Panc1 (cell line): ENCODE results near the gene PPP1R14C. TPM values are rescaled to one million over a fixed set of nuclear protein-coding genes. Genes with fewer than 3 reads are reported as not detected.

Experiments used
- ATAC-seq: fragments of 200-7000 bp; cut with Tn5 transposase; 2 replicates; pipeline ENCODE4 v1.9.1; 2020; ENCODE audit warnings: mild to moderate bottlenecking, moderate library complexity
- BruUV-seq: library from RNA; stranded (reverse); fragments of 400-500 nt; replicated peaks from 2 replicates; lab custom pipeline; 2021; lab: Mats Ljungman, UMichigan
- CTCF ChIA-PET: fragments of 300-600 bp; sonication (Branson Sonifier 250); formaldehyde crosslinking; loops from one replicate; lab custom pipeline; 2022; ENCODE audit warnings: antibody characterized with exemption; lab: Charles Lee
- POLR2A ChIA-PET: fragments of 300-600 bp; sonication (Branson Sonifier 250); formaldehyde crosslinking; loops from one replicate; lab custom pipeline; 2022; ENCODE audit warnings: antibody characterized with exemption; lab: Charles Lee
- DNase-seq: peaks from one replicate; pipeline ENCODE4 v3.0.0-alpha.2; 2010; ENCODE audit warnings: low read depth, low spot score
- H3K27ac ChIP-seq: 2 replicates; pipeline ENCODE4 v1.5.1; 2011; ENCODE audit warnings: mild to moderate bottlenecking, low read length, inconsistent platforms
- H3K27me3 ChIP-seq: fragments of 200-500 bp; sonication (Bioruptor generic); 2 replicates; pipeline ENCODE4 v1.6.0; 2014; ENCODE audit warnings: low read length, inconsistent platforms; ENCODE audit not compliant: control insufficient read depth, insufficient read depth
- H3K36me3 ChIP-seq: fragments of 200-500 bp; sonication (Bioruptor generic); 2 replicates; pipeline ENCODE4 v1.5.1; 2014; ENCODE audit warnings: inconsistent platforms, mild to moderate bottlenecking, low read length, moderate library complexity; ENCODE audit not compliant: control insufficient read depth, insufficient read depth
- H3K4me1 ChIP-seq: 2 replicates; pipeline ENCODE4 v1.5.1; 2011; ENCODE audit warnings: inconsistent platforms, mild to moderate bottlenecking, low read length, moderate library complexity; ENCODE audit not compliant: control insufficient read depth, insufficient read depth
- H3K4me3 ChIP-seq, 2 experiments: 2 replicates each; pipeline ENCODE4 v1.5.1; 2011 to 2012; ENCODE audit warnings: low read depth in 2 of 2, low read length in 2 of 2, mild to moderate bottlenecking in 2 of 2, inconsistent platforms in 1 of 2, moderate library complexity in 1 of 2
- H3K9me3 ChIP-seq: fragments of 200-500 bp; sonication (Bioruptor generic); 2 replicates; pipeline ENCODE4 v1.5.1; 2014; ENCODE audit warnings: low read depth, mild to moderate bottlenecking, inconsistent platforms, low read length, moderate library complexity; ENCODE audit not compliant: control insufficient read depth, insufficient read depth
- POLR2AphosphoS5 ChIP-seq: IDR thresholded peaks from 2 replicates; pipeline ENCODE4 v1.6.1; 2012; ENCODE audit warnings: mild to moderate bottlenecking, low read depth, low read length, moderate library complexity
- SIN3A ChIP-seq: IDR thresholded peaks from 2 replicates; pipeline ENCODE4 v1.6.1; 2012; ENCODE audit warnings: low read depth, mild to moderate bottlenecking, low read length, moderate library complexity, borderline replicate concordance; ENCODE audit not compliant: insufficient read depth
- TCF7L2 ChIP-seq: IDR thresholded peaks from 2 replicates; pipeline ENCODE4 v1.6.1; 2011; ENCODE audit warnings: mild to moderate bottlenecking, low read depth, low read length, inconsistent platforms
- in situ Hi-C: cut with HindIII; loops from 2 replicates; pipeline ENCODE4 v1.10.0; 2016; ENCODE audit warnings: low sequenced_read_pairs, low pct_unique_long_range_greater_than_20kb
- intact Hi-C: fragments of 100-400 bp; cut with micrococcal nuclease; formaldehyde crosslinking; loops from one replicate; pipeline ENCODE4 v1.10.0; 2022; ENCODE audit not compliant: unreplicated experiment
- total RNA-seq: library from RNA; stranded (reverse); gene quantifications from one replicate; pipeline ENCODE4 v1.2.1, GENCODE V29; 2021; ENCODE audit not compliant: unreplicated experiment
- TF ChIP-seq, protein P1 (sequence below): fragments of 450-650 bp; IDR thresholded peaks from 2 replicates; pipeline ENCODE4 v1.5.1; 2017; ENCODE audit warnings: mild to moderate bottlenecking
- TF ChIP-seq, protein P2 (sequence below), 2 experiments: IDR thresholded peaks; 2 replicates each; pipeline ENCODE4 v1.6.1; 2011 to 2012; ENCODE audit warnings: low read depth in 2 of 2, control low read depth in 1 of 2, low read length in 1 of 2, mild to moderate bottlenecking in 1 of 2, moderate library complexity in 1 of 2; ENCODE audit not compliant: insufficient read depth in 1 of 2

PPP1R14C gene
- total RNA-seq, 1 experiment from 2014 or later: not detected

DNA sequence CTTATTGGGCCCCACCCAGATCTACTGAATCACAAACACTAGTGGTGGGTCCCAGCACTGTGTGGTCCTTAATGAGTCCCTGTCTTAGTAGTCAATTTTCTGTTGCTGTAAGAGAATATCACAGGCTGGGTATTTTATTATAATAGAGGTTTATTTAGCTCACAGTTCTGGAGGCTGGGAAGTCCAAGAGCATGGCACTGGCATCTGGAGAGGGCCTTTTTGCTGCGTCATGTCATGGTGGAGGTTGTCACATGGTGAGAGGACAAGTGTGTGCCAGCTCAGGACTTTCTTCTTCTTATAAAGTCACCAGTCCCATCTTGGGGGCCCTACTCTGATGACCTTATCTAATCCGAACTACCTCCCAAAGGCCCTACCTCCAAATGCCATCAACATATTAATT, 105.0 kb downstream of the PPP1R14C start:
- TF ChIP-seq, protein P1, sequence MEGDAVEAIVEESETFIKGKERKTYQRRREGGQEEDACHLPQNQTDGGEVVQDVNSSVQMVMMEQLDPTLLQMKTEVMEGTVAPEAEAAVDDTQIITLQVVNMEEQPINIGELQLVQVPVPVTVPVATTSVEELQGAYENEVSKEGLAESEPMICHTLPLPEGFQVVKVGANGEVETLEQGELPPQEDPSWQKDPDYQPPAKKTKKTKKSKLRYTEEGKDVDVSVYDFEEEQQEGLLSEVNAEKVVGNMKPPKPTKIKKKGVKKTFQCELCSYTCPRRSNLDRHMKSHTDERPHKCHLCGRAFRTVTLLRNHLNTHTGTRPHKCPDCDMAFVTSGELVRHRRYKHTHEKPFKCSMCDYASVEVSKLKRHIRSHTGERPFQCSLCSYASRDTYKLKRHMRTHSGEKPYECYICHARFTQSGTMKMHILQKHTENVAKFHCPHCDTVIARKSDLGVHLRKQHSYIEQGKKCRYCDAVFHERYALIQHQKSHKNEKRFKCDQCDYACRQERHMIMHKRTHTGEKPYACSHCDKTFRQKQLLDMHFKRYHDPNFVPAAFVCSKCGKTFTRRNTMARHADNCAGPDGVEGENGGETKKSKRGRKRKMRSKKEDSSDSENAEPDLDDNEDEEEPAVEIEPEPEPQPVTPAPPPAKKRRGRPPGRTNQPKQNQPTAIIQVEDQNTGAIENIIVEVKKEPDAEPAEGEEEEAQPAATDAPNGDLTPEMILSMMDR: no peak
- TF ChIP-seq TCF7L2 (no peak), POLR2AphosphoS5 (no peak), SIN3A (no peak)
- TF ChIP-seq, protein P2, sequence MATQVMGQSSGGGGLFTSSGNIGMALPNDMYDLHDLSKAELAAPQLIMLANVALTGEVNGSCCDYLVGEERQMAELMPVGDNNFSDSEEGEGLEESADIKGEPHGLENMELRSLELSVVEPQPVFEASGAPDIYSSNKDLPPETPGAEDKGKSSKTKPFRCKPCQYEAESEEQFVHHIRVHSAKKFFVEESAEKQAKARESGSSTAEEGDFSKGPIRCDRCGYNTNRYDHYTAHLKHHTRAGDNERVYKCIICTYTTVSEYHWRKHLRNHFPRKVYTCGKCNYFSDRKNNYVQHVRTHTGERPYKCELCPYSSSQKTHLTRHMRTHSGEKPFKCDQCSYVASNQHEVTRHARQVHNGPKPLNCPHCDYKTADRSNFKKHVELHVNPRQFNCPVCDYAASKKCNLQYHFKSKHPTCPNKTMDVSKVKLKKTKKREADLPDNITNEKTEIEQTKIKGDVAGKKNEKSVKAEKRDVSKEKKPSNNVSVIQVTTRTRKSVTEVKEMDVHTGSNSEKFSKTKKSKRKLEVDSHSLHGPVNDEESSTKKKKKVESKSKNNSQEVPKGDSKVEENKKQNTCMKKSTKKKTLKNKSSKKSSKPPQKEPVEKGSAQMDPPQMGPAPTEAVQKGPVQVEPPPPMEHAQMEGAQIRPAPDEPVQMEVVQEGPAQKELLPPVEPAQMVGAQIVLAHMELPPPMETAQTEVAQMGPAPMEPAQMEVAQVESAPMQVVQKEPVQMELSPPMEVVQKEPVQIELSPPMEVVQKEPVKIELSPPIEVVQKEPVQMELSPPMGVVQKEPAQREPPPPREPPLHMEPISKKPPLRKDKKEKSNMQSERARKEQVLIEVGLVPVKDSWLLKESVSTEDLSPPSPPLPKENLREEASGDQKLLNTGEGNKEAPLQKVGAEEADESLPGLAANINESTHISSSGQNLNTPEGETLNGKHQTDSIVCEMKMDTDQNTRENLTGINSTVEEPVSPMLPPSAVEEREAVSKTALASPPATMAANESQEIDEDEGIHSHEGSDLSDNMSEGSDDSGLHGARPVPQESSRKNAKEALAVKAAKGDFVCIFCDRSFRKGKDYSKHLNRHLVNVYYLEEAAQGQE (IDR thresholded peaks at IDR 0.05; ENCODE audit: insufficient read depth in 1 of 2, low read depth in 2 of 2, low read length in 1 of 2): no peak
- ChIA-PET CTCF (no interaction called here), POLR2A (no interaction called here)
- DNase-seq: no peak
- H3K4me1 ChIP-seq: no peaks in the 10 kb centered on the region
- H3K36me3 ChIP-seq: no peaks in the 10 kb centered on the region
- no peak overlapping the region for H3K4me3 ChIP-seq
- BruUV-seq: no TSS peak
- H3K27ac ChIP-seq: no peak overlapping the region
- no peak for ATAC-seq
- H3K9me3 ChIP-seq: no peaks in the 10 kb centered on the region
- intact Hi-C loops: no loop called here
- H3K27me3 ChIP-seq: no peaks in the 10 kb centered on the region
- in situ Hi-C loops: no loop called here

DNA sequence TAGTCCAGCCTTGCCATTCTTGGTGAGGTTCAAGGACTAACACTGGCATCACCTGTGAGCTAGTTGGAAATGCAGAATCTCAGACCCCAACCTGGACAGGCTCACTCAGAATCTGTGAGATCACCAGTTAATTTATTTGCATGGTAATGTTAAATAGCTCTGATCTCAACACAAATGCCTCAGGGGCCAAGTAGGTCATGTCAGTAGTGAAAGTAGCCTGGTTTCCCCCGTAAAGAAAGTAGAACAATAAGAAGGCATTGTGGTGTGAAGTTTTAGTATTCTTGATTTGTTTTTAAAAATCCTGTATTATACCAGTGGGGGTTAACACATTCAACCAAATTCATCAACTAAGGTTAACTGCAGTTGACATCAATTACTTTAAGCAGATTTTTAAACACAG, 105.5 kb downstream of the PPP1R14C start:
- ATAC-seq: no peak
- TF ChIP-seq TCF7L2 (no peak), POLR2AphosphoS5 (no peak), SIN3A (no peak)
- TF ChIP-seq, protein P1: no peak
- TF ChIP-seq, protein P2 (IDR thresholded peaks at IDR 0.05; ENCODE audit: insufficient read depth in 1 of 2, low read depth in 2 of 2, low read length in 1 of 2): no peak
- Histone ChIP-seq H3K36me3 (no peaks in the 10 kb centered on the region), H3K9me3 (no peaks in the 10 kb centered on the region), H3K4me3 (no peak overlapping the region), H3K27ac (no peak overlapping the region), H3K4me1 (no peaks in the 10 kb centered on the region), H3K27me3 (no peaks in the 10 kb centered on the region)
- ChIA-PET POLR2A (no interaction called here), CTCF (no interaction called here)
- DNase-seq: no peak
- in situ Hi-C loops (no loop called here), intact Hi-C loops (no loop called here)
- no TSS peak for BruUV-seq
